Vagina (tissue), 2 donors: Measurements from ENCODE around the gene GOLM1.

ENCODE experiments used
- CTCF ChIP-seq, 3 experiments: fragments of 450-650 bp in 2 of 3; fragments of 200-600 bp in 1 of 3; sonication (generic) in 1 of 3; IDR thresholded peaks; one replicate each; pipeline ENCODE4 v1.5.1; 2017 to 2019; ENCODE audit warnings: antibody characterized with exemption in 3 of 3, mild to moderate bottlenecking in 2 of 3, moderate library complexity in 2 of 3
- POLR2A ChIP-seq, 2 donors: fragments of 450-650 bp; IDR thresholded peaks; one replicate each; pipeline ENCODE4 v1.6.1; 2017; ENCODE audit warnings: antibody characterized with exemption in 2 of 2, mild to moderate bottlenecking in 2 of 2, moderate library complexity in 2 of 2
- POLR2AphosphoS5 ChIP-seq, 2 donors: sonication (generic); formaldehyde crosslinking; IDR thresholded peaks; one replicate each; pipeline ENCODE4 v1.9.0; 2017; ENCODE audit warnings: antibody characterized with exemption in 2 of 2, mild to moderate bottlenecking in 2 of 2, low read depth in 1 of 2; ENCODE audit not compliant: insufficient read depth in 1 of 2

DNA sequence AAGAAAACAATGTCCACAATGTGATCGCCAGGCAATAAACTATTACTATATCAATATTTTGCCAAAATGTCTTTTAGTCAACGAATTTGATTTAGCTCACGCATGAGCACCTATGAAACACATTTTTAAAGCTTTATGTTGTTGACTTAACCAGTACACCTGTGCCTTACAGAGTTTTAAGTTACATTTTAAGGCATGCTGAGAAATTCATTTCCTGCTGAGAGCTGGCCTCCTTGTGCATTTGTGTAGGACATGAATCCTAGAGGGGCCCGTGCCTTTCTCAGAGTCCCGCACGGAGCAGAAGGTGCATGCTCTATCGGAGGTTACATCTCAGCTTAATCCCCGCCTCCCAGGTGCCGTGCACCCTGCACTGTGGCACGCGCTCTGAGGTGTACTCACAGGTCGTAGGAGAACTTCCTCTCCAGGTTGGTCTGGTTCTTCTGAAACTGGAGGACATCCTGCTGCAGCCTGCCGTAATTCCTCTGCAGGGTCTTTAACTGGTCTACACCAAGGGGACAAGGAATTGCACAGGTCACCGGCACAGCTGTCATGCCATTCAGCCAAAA, 53.2 kb downstream of the GOLM1 start:
- TF ChIP-seq CTCF (IDR thresholded peaks at IDR 0.05) (no peak), POLR2AphosphoS5 (IDR thresholded peaks at IDR 0.05; ENCODE audit: insufficient read depth in 1 of 2, low read depth in 1 of 2) (no peak), POLR2A (IDR thresholded peaks at IDR 0.05) (no peak)
